Breast epithelium (tissue), 4 donors: ENCODE data around the gene FMN1. TPM values are rescaled to one million over a fixed set of nuclear protein-coding genes. Genes with fewer than 3 reads are reported as not detected.

Source experiments
- DNase-seq, 2 donors: peaks; one replicate each; pipeline ENCODE4 v3.0.0-alpha.2; 2019; ENCODE audit warnings: low spot score in 2 of 2
- H3K27ac ChIP-seq, 2 donors: fragments of 200-600 bp; sonication (generic) in 1 of 2; one replicate each; pipeline ENCODE4 v1.5.1; 2016 to 2019; ENCODE audit warnings: mild to moderate bottlenecking in 1 of 2
- H3K27me3 ChIP-seq, 2 donors: fragments of 200-600 bp; sonication (generic) in 1 of 2; one replicate each; pipeline versions ENCODE4 v1.5.1 to v1.6.0; 2017 to 2019; ENCODE audit warnings: control low read depth in 1 of 2, mild to moderate bottlenecking in 1 of 2
- H3K36me3 ChIP-seq: fragments of 200-600 bp; one replicate; pipeline ENCODE4 v1.5.1; 2019
- H3K4me1 ChIP-seq, 2 donors: fragments of 200-600 bp; sonication (generic); one replicate each; pipeline ENCODE4 v1.5.1; 2016 to 2019; ENCODE audit warnings: control low read depth in 1 of 2
- H3K4me3 ChIP-seq, 3 donors: fragments of 200-600 bp; sonication (generic); 1 replicate in 2 of 3; 2 replicates in 1 of 3; pipeline ENCODE4 v1.5.1; 2016 to 2019; ENCODE audit warnings: mild to moderate bottlenecking in 3 of 3, moderate library complexity in 2 of 3
- H3K9me3 ChIP-seq, 2 donors: fragments of 200-600 bp; sonication (generic) in 1 of 2; one replicate each; pipeline ENCODE4 v1.5.1; 2016 to 2019; ENCODE audit warnings: control low read depth in 1 of 2
- POLR2A ChIP-seq: fragments of 450-650 bp; IDR thresholded peaks from one replicate; pipeline ENCODE4 v1.6.1; 2016; ENCODE audit warnings: antibody characterized with exemption, mild to moderate bottlenecking, moderate library complexity
- POLR2AphosphoS5 ChIP-seq, 3 donors: sonication (generic); formaldehyde crosslinking; IDR thresholded peaks; one replicate each; pipeline ENCODE4 v1.6.1; 2017; ENCODE audit warnings: antibody characterized with exemption in 3 of 3
- intact Hi-C: fragments of 100-400 bp; cut with DNase I; formaldehyde crosslinking; loops from one replicate; pipeline ENCODE4 v1.15.1; 2023; ENCODE audit warnings: low total_unique reads
- total RNA-seq, 3 donors: library from RNA; depleted of rRNA; stranded (reverse); fragments of >200 nt; gene quantifications; one replicate each; pipeline ENCODE4 v1.1.0, GENCODE V29; 2016
- TF ChIP-seq, protein P1 (sequence below), 3 donors: fragments of 450-650 bp; IDR thresholded peaks; one replicate each; pipeline ENCODE4 v1.5.1; 2016 to 2017; ENCODE audit warnings: antibody characterized with exemption in 3 of 3, mild to moderate bottlenecking in 3 of 3, moderate library complexity in 3 of 3

Gene FMN1
- total RNA-seq, 3 donors from 2014 or later = 33.1 to 56.8 (median 50.7) TPM

GRCh38 chr15:33190539-33190938 is 4.0 kb downstream of the FMN1 start:
- DNase-seq = no peak
- H3K27ac ChIP-seq = no peak overlapping the region
- intact Hi-C loops = no loop called here
- TF ChIP-seq POLR2A (no peak), POLR2AphosphoS5 (IDR thresholded peaks at IDR 0.05) (no peak)
- TF ChIP-seq, protein P1, sequence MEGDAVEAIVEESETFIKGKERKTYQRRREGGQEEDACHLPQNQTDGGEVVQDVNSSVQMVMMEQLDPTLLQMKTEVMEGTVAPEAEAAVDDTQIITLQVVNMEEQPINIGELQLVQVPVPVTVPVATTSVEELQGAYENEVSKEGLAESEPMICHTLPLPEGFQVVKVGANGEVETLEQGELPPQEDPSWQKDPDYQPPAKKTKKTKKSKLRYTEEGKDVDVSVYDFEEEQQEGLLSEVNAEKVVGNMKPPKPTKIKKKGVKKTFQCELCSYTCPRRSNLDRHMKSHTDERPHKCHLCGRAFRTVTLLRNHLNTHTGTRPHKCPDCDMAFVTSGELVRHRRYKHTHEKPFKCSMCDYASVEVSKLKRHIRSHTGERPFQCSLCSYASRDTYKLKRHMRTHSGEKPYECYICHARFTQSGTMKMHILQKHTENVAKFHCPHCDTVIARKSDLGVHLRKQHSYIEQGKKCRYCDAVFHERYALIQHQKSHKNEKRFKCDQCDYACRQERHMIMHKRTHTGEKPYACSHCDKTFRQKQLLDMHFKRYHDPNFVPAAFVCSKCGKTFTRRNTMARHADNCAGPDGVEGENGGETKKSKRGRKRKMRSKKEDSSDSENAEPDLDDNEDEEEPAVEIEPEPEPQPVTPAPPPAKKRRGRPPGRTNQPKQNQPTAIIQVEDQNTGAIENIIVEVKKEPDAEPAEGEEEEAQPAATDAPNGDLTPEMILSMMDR (IDR thresholded peaks at IDR 0.05) = no peak
- no peak overlapping the region for H3K4me3 ChIP-seq
- peaks cover 0 to 3% of the 10 kb centered on the region in 2 donors for H3K27me3 ChIP-seq
- no peaks in the 10 kb centered on the region for H3K36me3 ChIP-seq
- H3K9me3 ChIP-seq = no peaks in the 10 kb centered on the region
- H3K4me1 ChIP-seq = no peaks in the 10 kb centered on the region

DNA sequence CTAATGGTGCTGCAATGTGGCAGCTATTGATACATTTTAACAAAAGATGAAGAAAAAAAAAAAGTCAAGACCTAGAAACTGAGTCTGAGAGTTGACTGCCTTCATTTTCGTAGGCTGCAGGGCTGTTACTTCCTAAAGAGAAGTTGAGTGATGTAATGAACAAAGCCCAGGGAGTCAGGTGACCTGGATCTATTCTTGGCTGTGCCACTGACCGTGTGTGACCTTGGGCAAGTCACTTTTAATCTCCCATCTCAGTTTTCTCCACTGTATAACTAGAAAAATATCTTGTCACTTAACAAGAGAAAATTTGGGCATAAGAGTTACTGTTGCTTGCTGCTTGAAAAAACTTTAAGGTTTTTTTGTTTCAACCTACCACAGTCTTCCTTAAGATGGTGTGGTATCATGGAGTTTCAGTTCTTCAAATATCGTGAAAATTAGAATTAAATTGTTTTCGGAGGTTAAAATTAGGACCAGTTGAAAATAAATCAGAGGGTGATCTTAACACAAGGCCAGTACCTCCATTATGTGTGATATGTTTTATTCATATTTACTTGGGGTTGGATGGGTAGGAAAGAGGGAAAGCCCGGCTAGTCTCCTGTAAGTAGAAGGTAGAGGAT is 5.8 kb downstream of the FMN1 start:
- Histone ChIP-seq H3K27ac (no peak overlapping the region), H3K4me1 (no peaks in the 10 kb centered on the region), H3K4me3 (no peak overlapping the region), H3K36me3 (no peaks in the 10 kb centered on the region), H3K9me3 (no peaks in the 10 kb centered on the region), H3K27me3 (peaks cover 0 to 3% of the 10 kb centered on the region in 2 donors)
- TF ChIP-seq POLR2A (no peak), POLR2AphosphoS5 (IDR thresholded peaks at IDR 0.05) (no peak)
- TF ChIP-seq, protein P1 (IDR thresholded peaks at IDR 0.05) = no peak
- intact Hi-C loops = loop anchor here (10.0 kb wide), 1 partner anchor 986 kb away; no protein-coding TSS in a partner anchor
- DNase-seq = no peak

- TF ChIP-seq, protein P1 (IDR thresholded peaks at IDR 0.05) = no peak
- no peak for TF ChIP-seq POLR2AphosphoS5 (IDR thresholded peaks at IDR 0.05)
- no peak for TF ChIP-seq POLR2A
- no peak for DNase-seq
- Histone ChIP-seq H3K27ac (no peak overlapping the region), H3K27me3 (peaks cover 0 to 3% of the 10 kb centered on the region in 2 donors), H3K4me3 (no peak overlapping the region), H3K4me1 (no peaks in the 10 kb centered on the region), H3K36me3 (no peaks in the 10 kb centered on the region), H3K9me3 (no peaks in the 10 kb centered on the region)
- intact Hi-C loops = loop anchor here (10.0 kb wide), 1 partner anchor 987 kb away; no protein-coding TSS in a partner anchor
These were observed 6.4 kb downstream of the FMN1 start for GRCh38 chr15:33188159-33188558.

- Histone ChIP-seq H3K36me3 (no peaks in the 10 kb centered on the region), H3K4me1 (no peaks in the 10 kb centered on the region), H3K27ac (no peak overlapping the region), H3K9me3 (no peaks in the 10 kb centered on the region), H3K27me3 (no peaks in the 10 kb centered on the region), H3K4me3 (no peak overlapping the region)
- intact Hi-C loops = loop anchor here (10.0 kb wide), 1 partner anchor 991 kb away; no protein-coding TSS in a partner anchor
- no peak for DNase-seq
- no peak for TF ChIP-seq POLR2AphosphoS5 (IDR thresholded peaks at IDR 0.05)
These were observed 11.2 kb downstream of the FMN1 start for GRCh38 chr15:33183334-33183733.

DNA sequence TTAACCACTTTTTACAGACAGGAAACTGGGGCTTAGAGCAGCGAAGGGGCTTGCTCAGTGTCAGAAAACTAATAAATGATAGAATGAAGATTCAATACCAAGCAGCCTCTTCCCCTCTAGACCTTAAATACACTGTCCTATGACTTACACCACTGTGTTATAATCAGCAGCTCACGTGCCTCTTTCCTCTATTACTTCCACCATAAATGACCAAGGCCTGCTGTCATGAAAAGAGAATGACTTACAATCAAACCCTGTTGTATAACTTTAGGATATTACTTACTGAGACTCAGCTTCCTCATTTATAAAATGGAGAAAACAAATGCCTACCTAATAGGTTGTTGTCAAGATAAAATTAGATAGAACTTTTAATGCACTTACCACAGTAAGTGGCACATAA is 11.6 kb downstream of the FMN1 start:
- Histone ChIP-seq H3K27me3 (no peaks in the 10 kb centered on the region), H3K9me3 (no peaks in the 10 kb centered on the region), H3K4me3 (no peak overlapping the region), H3K27ac (no peak overlapping the region), H3K36me3 (no peaks in the 10 kb centered on the region), H3K4me1 (no peaks in the 10 kb centered on the region)
- DNase-seq = no peak
- TF ChIP-seq POLR2A = no peak
- TF ChIP-seq, protein P1 (IDR thresholded peaks at IDR 0.05) = no peak
- no peak for TF ChIP-seq POLR2AphosphoS5 (IDR thresholded peaks at IDR 0.05)
- intact Hi-C loops = loop anchor here (10.0 kb wide), 1 partner anchor 992 kb away; no protein-coding TSS in a partner anchor
